IMR-90 (cell line): ENCODE results near the gene SELENOO. TPM values are rescaled to one million over a fixed set of nuclear protein-coding genes. Genes with fewer than 3 reads are reported as not detected.

Experiments used
- ATAC-seq: fragments of 200-7000 bp; cut with Tn5 transposase; 2 replicates; pipeline ENCODE4 v1.9.1; 2020; ENCODE audit warnings: low read depth, mild to moderate bottlenecking, moderate library complexity
- BruUV-seq: library from RNA; stranded (reverse); fragments of 400-500 nt; replicated peaks from 2 replicates; lab custom pipeline; 2021; lab: Mats Ljungman, UMichigan
- CTCF ChIA-PET: fragments of 300-600 bp; formaldehyde crosslinking; extraction: SDS; loops from one replicate; lab custom pipeline; 2021; ENCODE audit warnings: antibody characterized with exemption; lab: Yijun Ruan, JAX
- POLR2A ChIA-PET: fragments of 300-600 bp; sonication (Branson Sonifier 250); formaldehyde crosslinking; loops from one replicate; lab custom pipeline; 2022; ENCODE audit warnings: antibody characterized with exemption; ENCODE audit not compliant: unreplicated experiment; lab: Charles Lee
- DNase-seq: peaks from one replicate; pipeline ENCODE4 v3.0.0; 2013
- H2AFZ ChIP-seq: replicated peaks from 2 replicates; pipeline ENCODE3; 2013; ENCODE audit warnings: low read length, mild to moderate bottlenecking; ENCODE audit not compliant: poor library complexity
- H2AK5ac ChIP-seq: 2 replicates; pipeline ENCODE4 v1.6.1; 2013; ENCODE audit warnings: low read depth, low read length, inconsistent platforms
- H2AK9ac ChIP-seq: replicated peaks from 2 replicates; pipeline ENCODE3; 2013; ENCODE audit warnings: mild to moderate bottlenecking, low read depth, low read length, moderate library complexity; ENCODE audit not compliant: poor library complexity
- H2BK120ac ChIP-seq: 2 replicates; pipeline ENCODE4 v1.6.1; 2013; ENCODE audit warnings: low read depth, low read length, inconsistent platforms
- H2BK15ac ChIP-seq: 3 replicates; pipeline ENCODE4 v1.6.1; 2013; ENCODE audit warnings: low read depth, low read length, inconsistent platforms
- H2BK20ac ChIP-seq: 2 replicates; pipeline ENCODE4 v1.6.1; 2013; ENCODE audit warnings: low read depth, mild to moderate bottlenecking, inconsistent platforms, low read length, moderate library complexity
- H2BK5ac ChIP-seq: 2 replicates; pipeline ENCODE4 v1.6.1; 2013; ENCODE audit warnings: mild to moderate bottlenecking, low read depth, low read length, inconsistent platforms; ENCODE audit not compliant: poor library complexity, severe bottlenecking
- H3K14ac ChIP-seq: replicated peaks from 2 replicates; pipeline ENCODE4 v1.6.1; 2013; ENCODE audit warnings: low read depth, low read length, inconsistent platforms
- H3K18ac ChIP-seq: 2 replicates; pipeline ENCODE4 v1.6.1; 2013; ENCODE audit warnings: low read depth, low read length, control low read depth
- H3K23ac ChIP-seq: 2 replicates; pipeline ENCODE4 v1.6.1; 2013; ENCODE audit warnings: low read depth, low read length, inconsistent platforms
- H3K27ac ChIP-seq: 2 replicates; pipeline ENCODE4 v1.5.1; 2013; ENCODE audit warnings: mild to moderate bottlenecking, control low read depth, low read length; ENCODE audit not compliant: insufficient read depth
- H3K27me3 ChIP-seq: 2 replicates; pipeline ENCODE4 v1.6.1; 2013; ENCODE audit warnings: low read length; ENCODE audit not compliant: control insufficient read depth, insufficient read depth
- H3K36me3 ChIP-seq: 2 replicates; pipeline ENCODE4 v1.6.1; 2013; ENCODE audit warnings: low read length, mixed read lengths; ENCODE audit not compliant: control insufficient read depth, insufficient read depth
- H3K4ac ChIP-seq: 2 replicates; pipeline ENCODE4 v1.6.1; 2013; ENCODE audit warnings: low read depth, low read length, inconsistent platforms
- H3K4me1 ChIP-seq: 2 replicates; pipeline ENCODE4 v1.6.1; 2013; ENCODE audit warnings: low read length, mixed read lengths; ENCODE audit not compliant: control insufficient read depth, insufficient read depth
- H3K4me2 ChIP-seq: 2 replicates; pipeline ENCODE4 v1.6.1; 2013; ENCODE audit warnings: low read depth, mild to moderate bottlenecking, control low read depth, low read length, moderate library complexity
- H3K4me3 ChIP-seq: 2 replicates; pipeline ENCODE4 v1.5.1; 2013; ENCODE audit warnings: low read depth, mild to moderate bottlenecking, control low read depth, low read length, moderate library complexity; ENCODE audit not compliant: insufficient read depth
- H3K56ac ChIP-seq: 2 replicates; pipeline ENCODE4 v1.6.1; 2013; ENCODE audit warnings: low read length, inconsistent platforms; ENCODE audit not compliant: insufficient read depth; ENCODE audit errors: extremely low read depth
- H3K79me1 ChIP-seq, 2 experiments: 2 replicates each; pipeline ENCODE4 v1.6.1; 2013; ENCODE audit warnings: low read length in 2 of 2, inconsistent platforms in 1 of 2, low read depth in 1 of 2
- H3K9ac ChIP-seq: 2 replicates; pipeline ENCODE4 v1.6.1; 2013; ENCODE audit warnings: low read depth, low read length, control low read depth
- H3K9me1 ChIP-seq: 2 replicates; pipeline ENCODE4 v1.6.1; 2013; ENCODE audit warnings: low read length, inconsistent platforms; ENCODE audit not compliant: insufficient read depth
- H3K9me3 ChIP-seq: 2 replicates; pipeline ENCODE4 v1.6.1; 2013; ENCODE audit warnings: low read length; ENCODE audit not compliant: control insufficient read depth, insufficient read depth
- H4K20me1 ChIP-seq: 2 replicates; pipeline ENCODE4 v1.6.1; 2013; ENCODE audit warnings: low read length, inconsistent platforms; ENCODE audit not compliant: insufficient read depth
- H4K5ac ChIP-seq: 2 replicates; pipeline ENCODE4 v1.6.1; 2013; ENCODE audit warnings: mild to moderate bottlenecking, low read depth, low read length, control low read depth
- H4K8ac ChIP-seq, 2 experiments: 2 replicates each; pipeline ENCODE4 v1.6.1; 2013; ENCODE audit warnings: low read depth in 2 of 2, low read length in 2 of 2, control low read depth in 1 of 2, inconsistent platforms in 1 of 2
- H4K91ac ChIP-seq: 2 replicates; pipeline ENCODE4 v1.6.1; 2013; ENCODE audit warnings: low read depth, low read length, inconsistent platforms; ENCODE audit not compliant: insufficient read depth
- BHLHE40 ChIP-seq: fragments of 150-350 bp; IDR thresholded peaks from 2 replicates; pipeline ENCODE4 v1.6.1; 2016; ENCODE audit warnings: mild to moderate bottlenecking, low read depth, low read length
- CEBPB ChIP-seq: IDR thresholded peaks from 2 replicates; pipeline ENCODE4 v1.6.1; 2012; ENCODE audit warnings: low read depth, low read length, improper control_type of control experiment
- CHD1 ChIP-seq: IDR thresholded peaks from 2 replicates; pipeline ENCODE4 v1.6.1; 2012; ENCODE audit warnings: low read depth, low read length, improper control_type of control experiment
- CTCF ChIP-seq: conservative IDR thresholded peaks from 2 replicates; pipeline ENCODE4 v1.5.1; 2012; ENCODE audit warnings: mild to moderate bottlenecking, low read depth, low read length, improper control_type of control experiment
- ELK1 ChIP-seq: fragments of 150-350 bp; IDR thresholded peaks from 2 replicates; pipeline ENCODE4 v1.6.1; 2016; ENCODE audit warnings: low read depth, mild to moderate bottlenecking, low read length, moderate library complexity, borderline replicate concordance
- FOS ChIP-seq: fragments of 150-350 bp; IDR thresholded peaks from 2 replicates; pipeline ENCODE4 v1.6.1; 2016; ENCODE audit warnings: low read depth, low read length
- MAFK ChIP-seq: IDR thresholded peaks from 2 replicates; pipeline ENCODE4 v1.6.1; 2012; ENCODE audit warnings: low read depth, low read length, improper control_type of control experiment
- MAZ ChIP-seq: IDR thresholded peaks from 2 replicates; pipeline ENCODE4 v1.6.1; 2012; ENCODE audit warnings: low read depth, mild to moderate bottlenecking, low read length, improper control_type of control experiment, moderate library complexity, borderline replicate concordance
- MXI1 ChIP-seq: IDR thresholded peaks from 2 replicates; pipeline ENCODE4 v1.6.1; 2012; ENCODE audit warnings: low read depth, mild to moderate bottlenecking, low read length, moderate library complexity, borderline replicate concordance
- NFE2L2 ChIP-seq: fragments of 150-350 bp; IDR thresholded peaks from 2 replicates; pipeline ENCODE4 v1.6.1; 2016; ENCODE audit warnings: low read depth, mild to moderate bottlenecking, low read length
- POLR2A ChIP-seq: IDR thresholded peaks from 2 replicates; pipeline ENCODE4 v1.6.1; 2012; ENCODE audit warnings: mild to moderate bottlenecking, low read depth, low read length
- RAD21 ChIP-seq: IDR thresholded peaks from 2 replicates; pipeline ENCODE4 v1.6.1; 2012; ENCODE audit warnings: low read length, improper control_type of control experiment
- RCOR1 ChIP-seq: IDR thresholded peaks from 2 replicates; pipeline ENCODE4 v1.6.1; 2012; ENCODE audit warnings: mild to moderate bottlenecking, low read length, improper control_type of control experiment; ENCODE audit not compliant: insufficient replicate concordance
- RFX5 ChIP-seq: IDR thresholded peaks from 2 replicates; pipeline ENCODE4 v1.8.0; 2012; ENCODE audit warnings: low read depth, mild to moderate bottlenecking, low read length, moderate library complexity
- SMC3 ChIP-seq: fragments of 150-350 bp; IDR thresholded peaks from 2 replicates; pipeline ENCODE4 v1.6.1; 2016; ENCODE audit warnings: low read depth, mild to moderate bottlenecking, antibody characterized with exemption, low read length, moderate library complexity
- WGBS, 2 experiments: methylation state at CpG; one replicate each; pipeline versions ENCODE4 v1.1.5 to v1.1.7; 2013; ENCODE audit warnings: missing lambda C conversion rate in 2 of 2; ENCODE audit not compliant: insufficient read length in 1 of 2; ENCODE audit errors: extremely low coverage in 2 of 2; 5-methylcytosine and 5-hydroxymethylcytosine counted together
- dilution Hi-C: fragments of 300-500 bp; cut with HindIII; formaldehyde crosslinking; loops from one replicate; pipeline ENCODE4 v1.14.3; 2018; ENCODE audit warnings: low sequenced_read_pairs; ENCODE audit not compliant: unreplicated experiment
- in situ Hi-C: fragments of 300-500 bp; cut with MboI; formaldehyde crosslinking; loops from 3 replicates; pipeline ENCODE4 v1.14.3; 2019; ENCODE audit warnings: low sequenced_read_pairs, inconsistent platforms, mixed read lengths
- intact Hi-C: fragments of 100-400 bp; cut with micrococcal nuclease; formaldehyde crosslinking; loops from 2 replicates; pipeline ENCODE4 v1.10.0; 2022
- polyA plus RNA-seq, 3 experiments: library from polyadenylated mRNA; depleted of rRNA; stranded (reverse); fragments of >200 nt; gene quantifications; 2 replicates each; pipeline ENCODE4 v1.2.3, GENCODE V29; 2012; ENCODE audit warnings: low replicate concordance in 1 of 3
- total RNA-seq: library from RNA; depleted of rRNA; stranded (reverse); fragments of >200 nt; gene quantifications from 2 replicates; pipeline ENCODE4 v1.2.3, GENCODE V29; 2012
- TF ChIP-seq, protein P1 (sequence below): fragments of 150-350 bp; IDR thresholded peaks from 2 replicates; pipeline ENCODE4 v1.6.1; 2017; ENCODE audit warnings: mild to moderate bottlenecking, antibody characterized with exemption, low read length, low read depth

SELENOO gene
- total and polyA plus RNA-seq, 2 of the 4 experiments (the other 2 are of a cell fraction), result 10.4 to 21.4 TPM

GRCh38 chr22:50173983-50174355 lies 26.8 kb upstream of the SELENOO start:
- Histone ChIP-seq H3K56ac (no peak overlapping the region), H4K91ac (no peak overlapping the region), H3K4me3 (no peak overlapping the region), H3K36me3 (no peaks in the 10 kb centered on the region; the same call in 1 of the 2 replicates), H2AK5ac (no peak overlapping the region), H2AFZ (no peak overlapping the region), H4K20me1 (no peaks in the 10 kb centered on the region), H4K5ac (no peak overlapping the region), H3K79me1 (no peaks in the 10 kb centered on the region), H3K9ac (no peak overlapping the region), H3K27ac (no peak overlapping the region), H3K14ac (no peak overlapping the region), H3K9me3 (no peaks in the 10 kb centered on the region), H3K4me1 (no peaks in the 10 kb centered on the region), H2BK5ac (no peak overlapping the region), H3K4ac (no peak overlapping the region), H2BK15ac (no peak overlapping the region), H3K23ac (no peak overlapping the region), H2BK120ac (no peak overlapping the region), H3K27me3 (peaks cover 22% of the 10 kb centered on the region), H3K9me1 (no peaks in the 10 kb centered on the region), H2AK9ac (no peak overlapping the region), H3K4me2 (no peak overlapping the region), H3K18ac (no peak overlapping the region), H4K8ac (no peak overlapping the region), H2BK20ac (no peak overlapping the region)
- in situ Hi-C loops (no loop called here), intact Hi-C loops (no loop called here), dilution Hi-C loops (no loop called here)
- WGBS, 2 experiments, result no CpG with 5 or more reads among the region's 6 CpGs
- DNase-seq (no peak), ATAC-seq (no peak)
- CTCF ChIA-PET, result no interaction called here
- TF ChIP-seq, protein P1, sequence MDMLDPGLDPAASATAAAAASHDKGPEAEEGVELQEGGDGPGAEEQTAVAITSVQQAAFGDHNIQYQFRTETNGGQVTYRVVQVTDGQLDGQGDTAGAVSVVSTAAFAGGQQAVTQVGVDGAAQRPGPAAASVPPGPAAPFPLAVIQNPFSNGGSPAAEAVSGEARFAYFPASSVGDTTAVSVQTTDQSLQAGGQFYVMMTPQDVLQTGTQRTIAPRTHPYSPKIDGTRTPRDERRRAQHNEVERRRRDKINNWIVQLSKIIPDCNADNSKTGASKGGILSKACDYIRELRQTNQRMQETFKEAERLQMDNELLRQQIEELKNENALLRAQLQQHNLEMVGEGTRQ, result no peak
- no peak for TF ChIP-seq RAD21
- no peak for TF ChIP-seq SMC3
- TF ChIP-seq MAZ, result no peak
- TF ChIP-seq ELK1, result no peak
- TF ChIP-seq RCOR1, result no peak
- no peak for TF ChIP-seq CHD1
- no peak for TF ChIP-seq FOS
- TF ChIP-seq BHLHE40, result no peak
- TF ChIP-seq POLR2A, result no peak
- TF ChIP-seq CTCF, result no peak
- no peak for TF ChIP-seq CEBPB
- no peak for TF ChIP-seq MAFK
- TF ChIP-seq NFE2L2, result no peak
- TF ChIP-seq MXI1, result no peak
- TF ChIP-seq RFX5, result no peak
- POLR2A ChIA-PET, result no interaction called here
- no TSS peak for BruUV-seq
